Dedifferentiated amniotic fluid mesenchymal stem cell (primary cell): Measurements from ENCODE around the gene PTCH1.

Source experiments
- DNase-seq: peaks from one replicate; pipeline ENCODE4 v3.0.0-alpha.2; 2016; ENCODE audit errors: extremely low spot score

PTCH1 gene

DNA sequence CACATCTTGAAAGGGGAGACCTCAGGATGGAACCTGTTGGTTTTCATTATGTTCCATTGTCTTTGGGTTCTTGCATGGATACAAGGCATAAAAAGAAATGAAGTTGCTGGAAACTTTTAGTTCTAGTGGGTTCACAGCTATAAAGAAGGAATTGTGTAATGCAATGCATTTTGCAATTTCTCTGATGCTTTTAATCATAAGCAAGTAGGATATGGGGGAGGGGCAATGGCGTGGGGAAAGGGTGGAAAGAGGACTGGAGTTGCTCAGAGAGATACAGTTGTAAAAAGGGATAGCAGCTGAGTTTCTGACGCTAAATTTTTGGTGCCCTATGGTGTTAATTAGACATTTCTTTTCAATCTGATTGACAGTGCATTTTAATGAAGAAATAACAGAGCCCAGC is 110.7 kb downstream of the PTCH1 start:
- DNase-seq: no peak

DNA sequence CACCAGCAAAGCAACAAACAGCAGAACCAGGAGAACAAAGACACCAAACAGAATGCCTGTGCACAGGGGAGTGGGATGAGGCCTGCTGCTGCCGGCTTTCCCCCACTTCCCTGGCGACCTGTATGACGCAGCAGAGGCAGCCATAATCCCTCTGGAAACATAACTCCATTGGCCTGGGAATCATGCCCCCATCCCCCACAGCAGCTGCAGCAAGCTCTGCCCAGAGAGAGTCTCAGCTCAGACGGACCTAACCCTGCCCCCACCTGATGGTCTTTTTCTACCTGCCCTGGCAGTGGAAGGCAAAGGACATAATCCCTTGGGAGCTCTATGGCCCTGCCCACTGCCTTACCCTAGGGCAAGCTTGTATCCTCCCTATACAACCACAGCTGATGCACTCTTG is 117.5 kb downstream of the PTCH1 start:
- DNase-seq: no peak
